ENCODE results near the gene AKAP11. TPM values are rescaled to one million over a fixed set of nuclear protein-coding genes. Genes with fewer than 3 reads are reported as not detected.

Gene AKAP11
- total and polyA plus RNA-seq, 2 experiments from 2014 or later: 3.3 to 15.3 TPM

GRCh38 chr13:42247883-42248282 is 24.1 kb upstream of the AKAP11 start:
- Histone ChIP-seq H3K9me3 (ENCODE audit: low read depth) (no peaks in the 10 kb centered on the region), H3K27me3 (no peaks in the 10 kb centered on the region), H3K36me3 (no peaks in the 10 kb centered on the region), H3K4me3 (no peak overlapping the region), H3K4me1 (ENCODE audit: low read depth) (no peaks in the 10 kb centered on the region), H3K27ac (no peak overlapping the region)
- DNase-seq (ENCODE audit: low read depth in 1 of 2, low spot score in 1 of 2): no peak
- TF ChIP-seq, protein P1, sequence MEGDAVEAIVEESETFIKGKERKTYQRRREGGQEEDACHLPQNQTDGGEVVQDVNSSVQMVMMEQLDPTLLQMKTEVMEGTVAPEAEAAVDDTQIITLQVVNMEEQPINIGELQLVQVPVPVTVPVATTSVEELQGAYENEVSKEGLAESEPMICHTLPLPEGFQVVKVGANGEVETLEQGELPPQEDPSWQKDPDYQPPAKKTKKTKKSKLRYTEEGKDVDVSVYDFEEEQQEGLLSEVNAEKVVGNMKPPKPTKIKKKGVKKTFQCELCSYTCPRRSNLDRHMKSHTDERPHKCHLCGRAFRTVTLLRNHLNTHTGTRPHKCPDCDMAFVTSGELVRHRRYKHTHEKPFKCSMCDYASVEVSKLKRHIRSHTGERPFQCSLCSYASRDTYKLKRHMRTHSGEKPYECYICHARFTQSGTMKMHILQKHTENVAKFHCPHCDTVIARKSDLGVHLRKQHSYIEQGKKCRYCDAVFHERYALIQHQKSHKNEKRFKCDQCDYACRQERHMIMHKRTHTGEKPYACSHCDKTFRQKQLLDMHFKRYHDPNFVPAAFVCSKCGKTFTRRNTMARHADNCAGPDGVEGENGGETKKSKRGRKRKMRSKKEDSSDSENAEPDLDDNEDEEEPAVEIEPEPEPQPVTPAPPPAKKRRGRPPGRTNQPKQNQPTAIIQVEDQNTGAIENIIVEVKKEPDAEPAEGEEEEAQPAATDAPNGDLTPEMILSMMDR (IDR thresholded peaks at IDR 0.05; ENCODE audit: low read depth, low read length): no peak

GRCh38 chr13:42255886-42256285 is 16.1 kb upstream of the AKAP11 start:
- Histone ChIP-seq H3K4me3 (no peak overlapping the region), H3K27me3 (no peaks in the 10 kb centered on the region), H3K36me3 (no peaks in the 10 kb centered on the region), H3K9me3 (ENCODE audit: low read depth) (no peaks in the 10 kb centered on the region), H3K27ac (no peak overlapping the region), H3K4me1 (ENCODE audit: low read depth) (no peaks in the 10 kb centered on the region)
- peak in 1 of 2 donors; percentile 32 for DNase-seq (ENCODE audit: low read depth in 1 of 2, low spot score in 1 of 2)
- TF ChIP-seq, protein P1 (IDR thresholded peaks at IDR 0.05; ENCODE audit: low read depth, low read length): no peak

GRCh38 chr13:42258747-42259146 is 13.2 kb upstream of the AKAP11 start:
- H3K4me1 ChIP-seq (ENCODE audit: low read depth): no peaks in the 10 kb centered on the region
- H3K4me3 ChIP-seq: no peak overlapping the region
- TF ChIP-seq, protein P1 (IDR thresholded peaks at IDR 0.05; ENCODE audit: low read depth, low read length): no peak
- H3K27ac ChIP-seq: no peak overlapping the region
- H3K27me3 ChIP-seq: no peaks in the 10 kb centered on the region
- no peak for DNase-seq (ENCODE audit: low read depth in 1 of 2, low spot score in 1 of 2)
- H3K36me3 ChIP-seq: no peaks in the 10 kb centered on the region
- H3K9me3 ChIP-seq (ENCODE audit: low read depth): no peaks in the 10 kb centered on the region

DNA sequence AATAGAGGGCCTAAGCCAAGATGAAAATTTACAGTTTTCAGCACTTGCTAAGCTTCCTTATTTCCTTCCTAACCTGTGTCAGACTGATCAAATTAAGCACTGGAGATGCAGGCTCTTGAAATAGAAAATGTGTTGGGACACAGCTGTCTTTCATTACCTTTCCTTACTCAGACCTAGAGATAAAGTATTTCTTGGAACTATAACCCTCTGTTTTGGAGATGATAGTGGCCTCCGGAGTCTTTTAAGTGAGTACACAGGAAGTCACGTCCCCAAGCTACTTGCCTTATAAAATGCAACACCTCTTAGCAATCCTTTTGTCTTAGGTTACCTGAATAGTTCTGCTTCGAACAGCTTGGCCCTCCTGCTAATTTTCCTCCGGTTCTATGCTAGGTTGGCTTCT is 12.4 kb upstream of the AKAP11 start:
- no peaks in the 10 kb centered on the region for H3K27me3 ChIP-seq
- TF ChIP-seq, protein P1 (IDR thresholded peaks at IDR 0.05; ENCODE audit: low read depth, low read length): no peak
- no peak for DNase-seq (ENCODE audit: low read depth in 1 of 2, low spot score in 1 of 2)
- H3K4me3 ChIP-seq: no peak overlapping the region
- H3K36me3 ChIP-seq: no peaks in the 10 kb centered on the region
- no peaks in the 10 kb centered on the region for H3K9me3 ChIP-seq (ENCODE audit: low read depth)
- H3K27ac ChIP-seq: no peak overlapping the region
- no peaks in the 10 kb centered on the region for H3K4me1 ChIP-seq (ENCODE audit: low read depth)

- Histone ChIP-seq H3K4me3 (no peak overlapping the region), H3K36me3 (no peaks in the 10 kb centered on the region), H3K27me3 (no peaks in the 10 kb centered on the region), H3K9me3 (ENCODE audit: low read depth) (no peaks in the 10 kb centered on the region), H3K4me1 (ENCODE audit: low read depth) (no peaks in the 10 kb centered on the region), H3K27ac (no peak overlapping the region)
- TF ChIP-seq, protein P1 (IDR thresholded peaks at IDR 0.05; ENCODE audit: low read depth, low read length): no peak
- no peak for DNase-seq (ENCODE audit: low read depth in 1 of 2, low spot score in 1 of 2)
Measured at GRCh38 chr13:42260903-42261654, 10.9 kb upstream of the AKAP11 start.
